Measurements from ENCODE around the gene COL13A1. TPM values are rescaled to one million over a fixed set of nuclear protein-coding genes. Genes with fewer than 3 reads are reported as not detected.

Gene COL13A1
- total and polyA plus RNA-seq, 5 donors from 2014 or later, result not detected

DNA sequence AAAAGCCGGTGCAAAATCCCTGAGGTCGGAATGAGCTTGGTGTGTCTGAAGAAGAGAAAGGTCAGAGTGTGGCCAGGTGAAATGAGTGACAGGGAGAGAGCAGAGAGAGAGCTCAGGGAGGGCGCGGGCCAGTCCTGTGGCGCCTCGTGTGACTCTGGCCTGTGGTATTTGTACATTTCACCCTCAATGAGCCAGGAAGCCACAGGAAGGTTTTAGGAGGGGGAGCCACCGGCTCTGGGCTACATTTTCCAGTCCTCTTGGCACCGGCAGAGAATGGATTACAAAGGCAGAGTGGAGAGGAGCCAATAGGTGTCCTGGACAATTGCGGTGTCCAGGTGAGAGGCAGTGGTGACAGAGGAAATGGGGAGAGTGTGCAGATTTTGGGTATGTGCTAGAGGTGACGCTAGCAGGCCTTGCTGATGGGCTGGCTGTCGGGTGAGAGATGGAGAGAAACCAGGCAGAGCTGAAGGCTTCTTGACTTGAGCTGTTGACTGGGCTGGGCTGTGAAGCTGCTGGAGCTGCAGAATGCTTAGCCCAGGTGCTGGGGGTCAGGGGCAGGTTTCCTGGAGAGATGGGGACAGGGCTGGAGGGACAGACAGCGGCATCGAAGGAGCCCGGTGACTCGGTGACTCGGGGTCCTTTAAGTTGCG, 38.1 kb downstream of the COL13A1 start:
- H3K9me3 ChIP-seq (ENCODE audit: control insufficient read depth in 2 of 2, low read length in 2 of 2), result no peaks in the 10 kb centered on the region
- Mint-ChIP-seq H3K36me3 (no peaks in the 10 kb centered on the region), H3K4me1 (peaks cover 0 to 6% (median 0%) of the 10 kb centered on the region in 4 donors), H3K27ac (no peak overlapping the region), H3K4me3 (no peak overlapping the region), H3K9me3 (no peaks in the 10 kb centered on the region), H3K27me3 (peaks cover 8% of the 10 kb centered on the region)
- H3K27me3 ChIP-seq (ENCODE audit: control insufficient read depth, insufficient read depth, low read length), result no peaks in the 10 kb centered on the region
- ATAC-seq (ENCODE audit: low read depth in 2 of 2) (no peak), DNase-seq (no peak)
- H3K4me3 ChIP-seq (ENCODE audit: low read depth, low read length), result no peak overlapping the region
- no peaks in the 10 kb centered on the region for H3K36me3 ChIP-seq (ENCODE audit: control insufficient read depth, insufficient read depth, low read length)
- H3K4me1 ChIP-seq (ENCODE audit: control insufficient read depth, insufficient read depth, low read length, poor library complexity, severe bottlenecking), result no peaks in the 10 kb centered on the region
- H3K27ac ChIP-seq (ENCODE audit: insufficient read depth, low read length, poor library complexity, severe bottlenecking), result no peak overlapping the region

DNA sequence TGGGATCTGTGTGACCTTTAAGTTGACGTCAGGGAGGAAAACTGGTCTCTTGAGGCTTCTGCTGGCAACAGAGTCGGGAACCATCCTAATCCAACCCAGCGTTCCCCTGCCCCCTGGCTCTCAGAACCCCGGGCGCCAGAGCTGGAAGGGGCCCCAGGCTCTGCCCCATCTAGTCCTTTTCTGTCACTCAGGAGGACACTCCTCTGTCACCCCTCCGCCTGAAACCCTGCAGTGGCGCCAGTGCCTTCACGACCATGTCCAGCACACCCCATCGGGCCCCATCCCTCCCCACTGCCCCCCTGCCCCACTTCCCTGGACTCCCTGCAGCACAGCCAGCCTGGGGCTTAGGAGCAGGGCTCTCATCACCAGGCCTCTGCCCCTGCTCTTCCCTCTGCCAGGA, 39.1 kb downstream of the COL13A1 start:
- H3K27me3 Mint-ChIP-seq, result peaks cover 9% of the 10 kb centered on the region
- H3K36me3 ChIP-seq (ENCODE audit: control insufficient read depth, insufficient read depth, low read length), result no peaks in the 10 kb centered on the region
- no peak overlapping the region for H3K4me3 Mint-ChIP-seq
- ATAC-seq (ENCODE audit: low read depth in 2 of 2), result no peak
- no peaks in the 10 kb centered on the region for H3K36me3 Mint-ChIP-seq
- H3K27me3 ChIP-seq (ENCODE audit: control insufficient read depth, insufficient read depth, low read length), result no peaks in the 10 kb centered on the region
- H3K9me3 Mint-ChIP-seq, result no peaks in the 10 kb centered on the region
- H3K4me3 ChIP-seq (ENCODE audit: low read depth, low read length), result no peak overlapping the region
- no peak for DNase-seq
- H3K4me1 Mint-ChIP-seq, result peaks cover 0 to 6% (median 0%) of the 10 kb centered on the region in 4 donors
- no peaks in the 10 kb centered on the region for H3K4me1 ChIP-seq (ENCODE audit: control insufficient read depth, insufficient read depth, low read length, poor library complexity, severe bottlenecking)
- no peak overlapping the region for H3K27ac Mint-ChIP-seq
- no peak overlapping the region for H3K27ac ChIP-seq (ENCODE audit: insufficient read depth, low read length, poor library complexity, severe bottlenecking)
- no peaks in the 10 kb centered on the region for H3K9me3 ChIP-seq (ENCODE audit: control insufficient read depth in 2 of 2, low read length in 2 of 2)

DNA sequence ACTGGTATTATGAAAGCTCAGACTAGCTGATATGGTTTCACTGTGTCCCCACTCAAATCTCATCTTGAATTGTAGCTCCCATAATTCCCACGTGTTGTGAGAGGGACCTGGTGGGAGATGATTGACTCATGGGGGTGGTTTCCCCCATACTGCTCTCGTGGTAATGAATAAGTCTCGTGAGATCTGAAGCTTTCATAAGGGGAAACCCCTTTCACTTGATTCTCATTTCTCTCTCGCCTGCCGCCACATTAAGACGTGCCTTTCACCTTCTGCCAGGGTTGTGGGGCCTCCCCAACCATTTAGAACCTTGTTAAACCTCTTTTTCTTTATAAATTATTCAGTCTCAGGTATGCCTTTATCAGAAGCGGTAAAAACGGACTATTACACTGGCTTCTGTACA, 40.3 kb downstream of the COL13A1 start:
- no peak overlapping the region for H3K4me3 ChIP-seq (ENCODE audit: low read depth, low read length)
- Mint-ChIP-seq H3K27me3 (peaks cover 13% of the 10 kb centered on the region), H3K9me3 (no peaks in the 10 kb centered on the region), H3K4me3 (no peak overlapping the region), H3K27ac (peak overlapping the region in 1 of 3 donors; percentile 10), H3K36me3 (no peaks in the 10 kb centered on the region), H3K4me1 (peaks cover 0 to 6% (median 0%) of the 10 kb centered on the region in 4 donors)
- H3K4me1 ChIP-seq (ENCODE audit: control insufficient read depth, insufficient read depth, low read length, poor library complexity, severe bottlenecking), result no peaks in the 10 kb centered on the region
- ATAC-seq (ENCODE audit: low read depth in 2 of 2), result no peak
- no peaks in the 10 kb centered on the region for H3K27me3 ChIP-seq (ENCODE audit: control insufficient read depth, insufficient read depth, low read length)
- H3K9me3 ChIP-seq (ENCODE audit: control insufficient read depth in 2 of 2, low read length in 2 of 2), result no peaks in the 10 kb centered on the region
- no peaks in the 10 kb centered on the region for H3K36me3 ChIP-seq (ENCODE audit: control insufficient read depth, insufficient read depth, low read length)
- no peak for DNase-seq
- no peak overlapping the region for H3K27ac ChIP-seq (ENCODE audit: insufficient read depth, low read length, poor library complexity, severe bottlenecking)

DNA sequence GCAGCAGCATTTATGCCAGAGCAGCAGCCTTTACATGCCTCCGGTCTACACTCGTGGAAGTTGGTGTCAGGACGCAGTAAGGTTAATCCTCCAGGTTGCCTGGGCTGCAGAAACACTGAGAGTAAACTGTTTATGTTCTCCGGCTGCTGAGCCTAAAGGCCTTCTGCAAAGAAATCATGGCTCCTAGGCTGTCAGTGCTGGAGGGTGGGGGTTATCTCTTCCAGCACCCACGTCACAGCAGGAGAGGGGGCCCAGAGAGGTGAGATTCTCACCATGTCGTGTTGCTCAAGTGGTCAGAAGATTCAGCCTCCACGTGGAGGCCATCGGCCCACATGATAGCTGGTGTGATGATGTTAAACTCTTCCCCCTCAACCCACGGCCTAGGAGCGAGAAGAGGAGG, 41.2 kb downstream of the COL13A1 start:
- Histone ChIP-seq H3K27ac (ENCODE audit: insufficient read depth, low read length, poor library complexity, severe bottlenecking) (no peak overlapping the region), H3K36me3 (ENCODE audit: control insufficient read depth, insufficient read depth, low read length) (no peaks in the 10 kb centered on the region), H3K4me3 (ENCODE audit: low read depth, low read length) (no peak overlapping the region), H3K4me1 (ENCODE audit: control insufficient read depth, insufficient read depth, low read length, poor library complexity, severe bottlenecking) (no peaks in the 10 kb centered on the region), H3K9me3 (ENCODE audit: control insufficient read depth in 2 of 2, low read length in 2 of 2) (no peaks in the 10 kb centered on the region), H3K27me3 (ENCODE audit: control insufficient read depth, insufficient read depth, low read length) (peaks cover 5% of the 10 kb centered on the region)
- H3K27ac Mint-ChIP-seq, result no peak overlapping the region
- no peak overlapping the region for H3K4me3 Mint-ChIP-seq
- peaks cover 0 to 6% (median 0%) of the 10 kb centered on the region in 4 donors for H3K4me1 Mint-ChIP-seq
- ATAC-seq (ENCODE audit: low read depth in 2 of 2) (no peak), DNase-seq (no peak)
- no peaks in the 10 kb centered on the region for H3K36me3 Mint-ChIP-seq
- no peaks in the 10 kb centered on the region for H3K9me3 Mint-ChIP-seq
- peaks cover 20% of the 10 kb centered on the region for H3K27me3 Mint-ChIP-seq

DNA sequence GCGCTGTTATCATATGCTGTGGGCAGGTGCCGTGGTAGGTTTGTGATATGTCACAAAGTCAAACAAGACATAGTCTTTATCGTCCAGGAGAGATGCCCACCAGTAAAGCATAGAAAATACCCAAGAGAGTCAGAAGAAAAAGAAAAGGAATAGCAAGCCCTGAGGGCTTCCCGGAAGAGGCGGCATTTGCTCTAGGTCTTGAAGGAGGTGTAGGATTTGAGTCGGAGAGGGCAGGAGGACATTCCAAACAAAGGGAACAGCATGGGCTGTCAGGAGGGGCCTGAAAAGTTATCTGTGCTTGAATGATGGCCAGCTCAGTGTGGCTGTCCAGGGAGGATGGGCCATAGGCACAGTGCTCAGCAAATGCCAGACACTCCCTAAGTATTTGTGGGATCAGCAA, 42.2 kb downstream of the COL13A1 start:
- H3K9me3 ChIP-seq (ENCODE audit: control insufficient read depth in 2 of 2, low read length in 2 of 2), result no peaks in the 10 kb centered on the region
- DNase-seq (no peak), ATAC-seq (ENCODE audit: low read depth in 2 of 2) (no peak)
- H3K4me1 Mint-ChIP-seq, result peaks cover 0 to 6% (median 0%) of the 10 kb centered on the region in 4 donors
- H3K27me3 ChIP-seq (ENCODE audit: control insufficient read depth, insufficient read depth, low read length), result peaks cover 5% of the 10 kb centered on the region
- peaks cover 30% of the 10 kb centered on the region for H3K27me3 Mint-ChIP-seq
- H3K4me1 ChIP-seq (ENCODE audit: control insufficient read depth, insufficient read depth, low read length, poor library complexity, severe bottlenecking), result no peaks in the 10 kb centered on the region
- no peaks in the 10 kb centered on the region for H3K9me3 Mint-ChIP-seq
- H3K4me3 Mint-ChIP-seq, result no peak overlapping the region
- no peak overlapping the region for H3K27ac ChIP-seq (ENCODE audit: insufficient read depth, low read length, poor library complexity, severe bottlenecking)
- no peak overlapping the region for H3K27ac Mint-ChIP-seq
- H3K4me3 ChIP-seq (ENCODE audit: low read depth, low read length), result no peak overlapping the region
- H3K36me3 ChIP-seq (ENCODE audit: control insufficient read depth, insufficient read depth, low read length), result no peaks in the 10 kb centered on the region
- H3K36me3 Mint-ChIP-seq, result no peaks in the 10 kb centered on the region

DNA sequence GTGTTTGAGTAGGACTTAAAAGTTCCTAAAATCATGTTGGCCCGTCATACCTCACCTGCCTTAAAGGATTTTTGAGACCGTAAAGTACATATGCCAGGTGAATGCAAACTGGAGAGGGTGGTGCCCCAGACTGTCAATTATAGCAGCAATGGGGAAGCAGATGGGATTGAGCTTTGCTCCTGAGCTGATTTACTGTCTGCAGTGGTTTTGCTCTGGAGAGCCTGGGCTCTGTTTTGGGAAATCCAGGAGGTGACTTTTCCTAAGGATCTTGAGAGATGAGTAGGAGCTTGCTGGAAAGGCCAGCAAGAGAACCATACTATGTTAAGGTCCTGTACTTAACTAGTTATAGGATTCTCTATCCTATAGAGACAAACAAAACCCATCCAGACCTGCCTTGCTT, 43.0 kb downstream of the COL13A1 start:
- no peak for ATAC-seq (ENCODE audit: low read depth in 2 of 2)
- Mint-ChIP-seq H3K4me1 (peaks cover 0 to 6% (median 0%) of the 10 kb centered on the region in 4 donors), H3K27ac (no peak overlapping the region)

DNA sequence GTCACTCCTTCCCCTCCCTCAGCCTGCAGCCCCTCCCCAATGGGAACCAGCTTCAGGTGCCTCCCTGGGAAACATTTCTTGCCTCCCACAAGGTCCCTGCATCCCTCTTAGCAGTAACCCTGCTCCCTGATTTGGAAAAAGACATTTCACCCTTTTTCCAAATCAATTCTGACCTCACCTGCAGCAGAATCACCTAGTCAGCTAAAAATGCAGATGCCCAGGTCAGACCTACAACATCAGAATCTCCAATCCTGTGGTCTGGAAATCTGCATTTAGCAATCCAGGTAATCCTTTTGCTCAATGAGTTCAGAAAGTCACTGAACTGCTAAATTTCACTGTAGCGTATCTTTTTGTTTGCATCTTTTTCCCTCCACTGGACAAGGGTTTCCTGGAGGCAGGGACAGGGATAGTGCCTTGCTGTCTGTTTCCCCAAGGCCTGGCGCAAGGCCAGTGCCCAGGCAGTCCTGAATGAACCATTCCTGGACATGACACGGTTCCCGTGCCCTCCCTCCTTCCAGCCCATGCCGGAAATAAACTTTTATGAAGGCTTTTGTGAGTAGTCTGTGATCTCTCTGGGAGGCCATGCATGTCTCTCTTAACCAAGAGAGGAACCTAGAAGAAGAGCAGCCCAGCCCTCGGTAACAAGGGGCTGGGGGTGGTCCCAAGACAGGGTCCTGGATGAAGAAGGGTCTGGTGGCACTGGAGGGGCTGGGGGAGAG, 44.0 kb downstream of the COL13A1 start:
- Mint-ChIP-seq H3K27ac (no peak overlapping the region), H3K4me1 (peaks cover 0 to 6% (median 0%) of the 10 kb centered on the region in 4 donors), H3K4me3 (no peak overlapping the region), H3K36me3 (no peaks in the 10 kb centered on the region), H3K27me3 (peaks cover 26% of the 10 kb centered on the region), H3K9me3 (no peaks in the 10 kb centered on the region)
- Histone ChIP-seq H3K27ac (ENCODE audit: insufficient read depth, low read length, poor library complexity, severe bottlenecking) (no peak overlapping the region), H3K9me3 (ENCODE audit: control insufficient read depth in 2 of 2, low read length in 2 of 2) (no peaks in the 10 kb centered on the region), H3K36me3 (ENCODE audit: control insufficient read depth, insufficient read depth, low read length) (no peaks in the 10 kb centered on the region), H3K4me1 (ENCODE audit: control insufficient read depth, insufficient read depth, low read length, poor library complexity, severe bottlenecking) (no peaks in the 10 kb centered on the region), H3K4me3 (ENCODE audit: low read depth, low read length) (no peak overlapping the region), H3K27me3 (ENCODE audit: control insufficient read depth, insufficient read depth, low read length) (peaks cover 5% of the 10 kb centered on the region)
- no peak for ATAC-seq (ENCODE audit: low read depth in 2 of 2)
- no peak for DNase-seq

More for the DNA sequence above, 43.0 kb downstream of the COL13A1 start:
- Histone ChIP-seq H3K27ac (ENCODE audit: insufficient read depth, low read length, poor library complexity, severe bottlenecking) (no peak overlapping the region), H3K9me3 (ENCODE audit: control insufficient read depth in 2 of 2, low read length in 2 of 2) (no peaks in the 10 kb centered on the region), H3K4me3 (ENCODE audit: low read depth, low read length) (no peak overlapping the region), H3K27me3 (ENCODE audit: control insufficient read depth, insufficient read depth, low read length) (peaks cover 5% of the 10 kb centered on the region), H3K36me3 (ENCODE audit: control insufficient read depth, insufficient read depth, low read length) (no peaks in the 10 kb centered on the region), H3K4me1 (ENCODE audit: control insufficient read depth, insufficient read depth, low read length, poor library complexity, severe bottlenecking) (no peaks in the 10 kb centered on the region)
- Mint-ChIP-seq H3K4me3 (no peak overlapping the region), H3K9me3 (no peaks in the 10 kb centered on the region), H3K27me3 (peaks cover 27% of the 10 kb centered on the region), H3K36me3 (no peaks in the 10 kb centered on the region)
- DNase-seq, result no peak

All from CD4-positive, CD25-positive, alpha-beta regulatory T cell (primary cell).